GM21717 (cell line): ENCODE measurements around the gene FAM193B.
"Not testable (repeated sequence)": the region's sequence is repeated elsewhere in the genome, so short reads cannot be mapped to it uniquely, and the experiment has no call there.

Source experiments
- ATAC-seq: cut with Tn5 transposase; IDR thresholded peaks from one replicate; pipeline ENCODE4 v1.9.1; 2021; ENCODE audit warnings: mild to moderate bottlenecking, moderate library complexity; ENCODE audit not compliant: unreplicated experiment

The FAM193B gene

GRCh38 chr5:177538876-177539275, 15.5 kb downstream of the FAM193B start:
- ATAC-seq = no peak

- no peak for ATAC-seq
These were observed 16.7 kb downstream of the FAM193B start for GRCh38 chr5:177537389-177538361.

GRCh38 chr5:177536386-177536785, 18.0 kb downstream of the FAM193B start:
- no peak for ATAC-seq

- no peak for ATAC-seq
These were observed 19.2 kb downstream of the FAM193B start for GRCh38 chr5:177535125-177535524.

- ATAC-seq = not testable (repeated sequence)
These were observed 19.9 kb downstream of the FAM193B start for GRCh38 chr5:177534433-177534832.

- ATAC-seq = no peak
These were observed 23.0 kb downstream of the FAM193B start for GRCh38 chr5:177531209-177531940.

- no peak for ATAC-seq
These were observed 23.7 kb downstream of the FAM193B start for GRCh38 chr5:177530638-177531037.

GRCh38 chr5:177529247-177530203, 24.8 kb downstream of the FAM193B start:
- ATAC-seq = no peak

GRCh38 chr5:177528631-177529030, 25.7 kb downstream of the FAM193B start:
- no peak for ATAC-seq

- no peak for ATAC-seq
These were observed 26.8 kb downstream of the FAM193B start for GRCh38 chr5:177527595-177527994.

GRCh38 chr5:177526791-177527190, 27.6 kb downstream of the FAM193B start:
- ATAC-seq = no peak

GRCh38 chr5:177526191-177526590, 28.2 kb downstream of the FAM193B start:
- no peak for ATAC-seq

- ATAC-seq = no peak
These were observed 29.3 kb downstream of the FAM193B start for GRCh38 chr5:177524941-177525655.

GRCh38 chr5:177524539-177524900, 29.8 kb downstream of the FAM193B start:
- ATAC-seq = no peak

GRCh38 chr5:177523711-177524538, 30.4 kb downstream of the FAM193B start:
- no peak for ATAC-seq

GRCh38 chr5:177520916-177521513, 33.3 kb downstream of the FAM193B start:
- ATAC-seq = no peak

- ATAC-seq = no peak
These were observed 34.1 kb downstream of the FAM193B start for GRCh38 chr5:177520271-177520670.

GRCh38 chr5:177519463-177520235, 34.7 kb downstream of the FAM193B start:
- ATAC-seq = no peak
